Spleen (tissue), 11 donors: ENCODE results near the gene ZMYM4. TPM values are rescaled to one million over a fixed set of nuclear protein-coding genes. Genes with fewer than 3 reads are reported as not detected.
A peak's percentile ranks its signal among the peaks of the same experiment; 100 is the strongest.

Experiments
- DNase-seq: peaks from one replicate; pipeline ENCODE4 v3.0.0-alpha.2; 2020
- H3K27ac ChIP-seq, 8 donors: fragments of 200-600 bp; sonication (generic) in 7 of 8; 1 replicate in 4 of 8; 2 replicates in 4 of 8; pipeline versions ENCODE4 v1.5.0 to v1.8.0; 2016 to 2021; ENCODE audit warnings: inconsistent platforms in 4 of 8, mild to moderate bottlenecking in 4 of 8, moderate library complexity in 1 of 8
- H3K27me3 ChIP-seq, 7 donors: fragments of 200-600 bp; sonication (generic) in 6 of 7; replicated peaks in 1 of 7; 1 replicate in 4 of 7; 2 replicates in 3 of 7; pipeline versions ENCODE4 v1.5.0 to v1.8.0; 2016 to 2021; ENCODE audit warnings: inconsistent platforms in 3 of 7, mild to moderate bottlenecking in 1 of 7
- H3K36me3 ChIP-seq, 6 donors: fragments of 200-600 bp; sonication (generic) in 5 of 6; 1 replicate in 4 of 6; 2 replicates in 2 of 6; pipeline versions ENCODE4 v1.5.0 to v1.8.0; 2016 to 2021; ENCODE audit warnings: inconsistent platforms in 2 of 6
- H3K4me1 ChIP-seq, 6 donors: fragments of 200-600 bp; sonication (generic) in 5 of 6; 1 replicate in 3 of 6; 2 replicates in 3 of 6; pipeline versions ENCODE4 v1.5.0 to v1.8.0; 2016 to 2021; ENCODE audit warnings: inconsistent platforms in 3 of 6
- H3K4me3 ChIP-seq, 8 donors: fragments of 200-600 bp; sonication (generic) in 7 of 8; 1 replicate in 4 of 8; 2 replicates in 4 of 8; pipeline versions ENCODE4 v1.5.0 to v1.8.0; 2016 to 2021; ENCODE audit warnings: inconsistent platforms in 4 of 8, mild to moderate bottlenecking in 4 of 8, moderate library complexity in 2 of 8
- H3K9me3 ChIP-seq, 8 donors: fragments of 200-600 bp; sonication (generic) in 7 of 8; 1 replicate in 4 of 8; 2 replicates in 4 of 8; pipeline versions ENCODE4 v1.5.0 to v1.8.0; 2016 to 2021; ENCODE audit warnings: inconsistent platforms in 4 of 8
- CTCF ChIP-seq, 11 experiments: fragments of 200-600 bp in 7 of 11; fragments of 450-650 bp in 4 of 11; sonication (generic) in 4 of 11; IDR thresholded peaks in 8 of 11; conservative IDR thresholded peaks in 3 of 11; 1 replicate in 7 of 11; 2 replicates in 4 of 11; pipeline versions ENCODE4 v1.4.0 to v1.8.0; 2016 to 2021; ENCODE audit warnings: antibody characterized with exemption in 11 of 11, inconsistent platforms in 4 of 11, mild to moderate bottlenecking in 1 of 11
- POLR2A ChIP-seq, 3 donors: fragments of 450-650 bp; IDR thresholded peaks; one replicate each; pipeline ENCODE4 v1.5.1; 2017; ENCODE audit warnings: antibody characterized with exemption in 3 of 3, mild to moderate bottlenecking in 1 of 3
- POLR2AphosphoS5 ChIP-seq, 3 donors: sonication (generic); formaldehyde crosslinking; IDR thresholded peaks; one replicate each; pipeline ENCODE4 v1.5.1; 2017; ENCODE audit warnings: antibody characterized with exemption in 3 of 3
- WGBS, 5 donors: extraction: QIAGEN DNeasy Blood & Tissue Kit in 3 of 5; methylation state at CpG; one replicate each; pipeline versions ENCODE4 v1.1.5 to v1.1.7; 2013 to 2018; 5-methylcytosine and 5-hydroxymethylcytosine counted together
- intact Hi-C: fragments of 100-400 bp; cut with DNase I; formaldehyde crosslinking; loops from one replicate; pipeline ENCODE4 v1.15.0; 2023; ENCODE audit warnings: low total_unique reads
- polyA plus RNA-seq, 3 donors: library from polyadenylated mRNA; stranded (reverse); fragments of 200-250 nt; gene quantifications; one replicate each; pipeline ENCODE4 v1.2.1, GENCODE V29; 2013
- total RNA-seq, 7 donors: library from RNA; depleted of rRNA in 3 of 7; stranded (reverse); fragments of >200 nt in 3 of 7; fragmentation: NEBNext Ultra II Directional in 4 of 7; extraction: Animal tissue kit (Norgen Biotek cat#: 25700) in 4 of 7; gene quantifications; one replicate each; pipeline versions ENCODE4 v1.1.0 to v1.2.1, GENCODE V29; 2016 to 2021
- donor health status: healthy with polysubstance abuse.
- donor health status: DM: no; HTN: no; CAD: no; lungs with moderate emphysema.
- donor health status: DM: no; HTN: no; CAD: no.
- donor health status: Bipolar disorder and iron deficiency.
- donor health status: healthy.
- donor health status: DM: no; HTN: no; CAD: no.
- donor health status: DM: yes; HTN: yes; CAD: no.

The ZMYM4 gene
- total and polyA plus RNA-seq, 10 donors = 9.0 to 70.2 (median 47.1) TPM

GRCh38 chr1:35433714-35434113 lies 165.2 kb downstream of the ZMYM4 start:
- Histone ChIP-seq H3K9me3 (no peaks in the 10 kb centered on the region), H3K27me3 (no peaks in the 10 kb centered on the region), H3K27ac (no peak overlapping the region), H3K36me3 (peaks cover 0 to 87% (median 57%) of the 10 kb centered on the region in 6 donors), H3K4me3 (no peak overlapping the region), H3K4me1 (no peaks in the 10 kb centered on the region)
- intact Hi-C loops = no loop called here
- no peak for TF ChIP-seq POLR2A (IDR thresholded peaks at IDR 0.05)
- TF ChIP-seq CTCF (IDR thresholded peaks at IDR 0.05 in 8 of 11, conservative IDR thresholded peaks at IDR 0.05 in 3 of 11) = no peak
- no peak for DNase-seq
- WGBS, 5 donors = 94 to 97% (median 95%) methylated on average over 13 to 15 of the region's 15 CpGs

- H3K4me1 ChIP-seq = no peaks in the 10 kb centered on the region
- no peaks in the 10 kb centered on the region for H3K9me3 ChIP-seq
- DNase-seq = no peak
- peaks cover 3 to 92% (median 67%) of the 10 kb centered on the region in 6 donors for H3K36me3 ChIP-seq
- no peak overlapping the region for H3K27ac ChIP-seq
- WGBS, 5 donors = 83 to 91% (median 90%) methylated on average over 8 to 12 of the region's 12 CpGs
- no peaks in the 10 kb centered on the region for H3K27me3 ChIP-seq
- TF ChIP-seq POLR2AphosphoS5 (IDR thresholded peaks at IDR 0.05) (peak in 1 of 3 donors; percentile 3), CTCF (IDR thresholded peaks at IDR 0.05 in 8 of 11, conservative IDR thresholded peaks at IDR 0.05 in 3 of 11) (no peak), POLR2A (IDR thresholded peaks at IDR 0.05) (no peak)
- H3K4me3 ChIP-seq = no peak overlapping the region
- intact Hi-C loops = no loop called here
Measured at GRCh38 chr1:35434703-35435102, 166.2 kb downstream of the ZMYM4 start.

- 87 to 96% (median 94%) methylated on average over 8 to 10 of the region's 10 CpGs for WGBS, 5 donors
- peak in 2 of 3 donors; percentile 19 to 37 for TF ChIP-seq POLR2AphosphoS5 (IDR thresholded peaks at IDR 0.05)
- TF ChIP-seq POLR2A (IDR thresholded peaks at IDR 0.05) = no peak
- Histone ChIP-seq H3K27ac (no peak overlapping the region), H3K36me3 (peaks cover 3 to 100% (median 80%) of the 10 kb centered on the region in 6 donors), H3K9me3 (no peaks in the 10 kb centered on the region), H3K4me1 (no peaks in the 10 kb centered on the region), H3K4me3 (no peak overlapping the region), H3K27me3 (no peaks in the 10 kb centered on the region)
- intact Hi-C loops = no loop called here
- no peak for DNase-seq
Measured at GRCh38 chr1:35436078-35436477, 167.6 kb downstream of the ZMYM4 start.

GRCh38 chr1:35437200-35437599 lies 168.7 kb downstream of the ZMYM4 start:
- no peak overlapping the region for H3K4me3 ChIP-seq
- H3K36me3 ChIP-seq = peaks cover 3 to 100% (median 85%) of the 10 kb centered on the region in 6 donors
- TF ChIP-seq POLR2AphosphoS5 (IDR thresholded peaks at IDR 0.05) = no peak
- no peak for TF ChIP-seq CTCF (IDR thresholded peaks at IDR 0.05 in 8 of 11, conservative IDR thresholded peaks at IDR 0.05 in 3 of 11)
- TF ChIP-seq POLR2A (IDR thresholded peaks at IDR 0.05) = no peak
- DNase-seq = no peak
- peaks cover 0 to 7% (median 2%) of the 10 kb centered on the region in 6 donors for H3K4me1 ChIP-seq
- H3K9me3 ChIP-seq = no peaks in the 10 kb centered on the region
- no peak overlapping the region for H3K27ac ChIP-seq
- intact Hi-C loops = no loop called here
- WGBS, 5 donors = 95 to 98% (median 95%) methylated on average over 9 of the region's 9 CpGs
- no peaks in the 10 kb centered on the region for H3K27me3 ChIP-seq

GRCh38 chr1:35439626-35440025 lies 171.1 kb downstream of the ZMYM4 start:
- H3K4me3 ChIP-seq = no peak overlapping the region
- no peak for DNase-seq
- H3K4me1 ChIP-seq = peaks cover 0 to 30% (median 14%) of the 10 kb centered on the region in 6 donors
- H3K9me3 ChIP-seq = no peaks in the 10 kb centered on the region
- 100% methylated on average over 1 of the region's 1 CpG for WGBS, 5 donors
- TF ChIP-seq CTCF (IDR thresholded peaks at IDR 0.05 in 8 of 11, conservative IDR thresholded peaks at IDR 0.05 in 3 of 11) (no peak), POLR2AphosphoS5 (IDR thresholded peaks at IDR 0.05) (no peak), POLR2A (IDR thresholded peaks at IDR 0.05) (no peak)
- H3K27ac ChIP-seq = no peak overlapping the region
- intact Hi-C loops = loop anchor here (10.0 kb wide), 1 partner anchor 335 kb away; no protein-coding TSS in a partner anchor
- no peaks in the 10 kb centered on the region for H3K27me3 ChIP-seq
- H3K36me3 ChIP-seq = peaks cover 8 to 100% (median 83%) of the 10 kb centered on the region in 6 donors
